GM23338 (cell line): ENCODE data around the gene CYRIA. TPM values are rescaled to one million over a fixed set of nuclear protein-coding genes. Genes with fewer than 3 reads are reported as not detected.

Experiments used
- ATAC-seq: fragments of 200-7000 bp; cut with Tn5 transposase; 3 replicates; pipeline ENCODE4 v1.9.1; 2020
- DNase-seq: peaks from one replicate; pipeline ENCODE4 v3.0.0-alpha.2; 2015; ENCODE audit warnings: low spot score
- H2AFZ ChIP-seq: fragments of 200-600 bp; sonication (generic); 2 replicates; pipeline ENCODE4 v1.8.0; 2016; ENCODE audit warnings: antibody characterized with exemption, mild to moderate bottlenecking, moderate library complexity
- H3F3A ChIP-seq: fragments of 200-600 bp; sonication (generic); replicated peaks from 2 replicates; pipeline ENCODE4 v1.8.0; 2017; ENCODE audit warnings: antibody characterized with exemption, mixed run types, low read depth
- H3K27ac ChIP-seq: fragments of 200-600 bp; sonication (generic); 2 replicates; pipeline ENCODE4 v1.6.1; 2016; ENCODE audit warnings: low read depth
- H3K27me3 ChIP-seq: fragments of 200-600 bp; sonication (generic); 2 replicates; pipeline ENCODE4 v1.8.0; 2016; ENCODE audit warnings: mild to moderate bottlenecking, mixed run types, moderate library complexity; ENCODE audit not compliant: insufficient read depth
- H3K36me3 ChIP-seq: fragments of 200-600 bp; sonication (generic); 2 replicates; pipeline ENCODE4 v1.8.0; 2016; ENCODE audit warnings: mild to moderate bottlenecking; ENCODE audit not compliant: insufficient read depth
- H3K4me1 ChIP-seq: fragments of 200-600 bp; sonication (generic); 2 replicates; pipeline ENCODE4 v1.8.0; 2016; ENCODE audit warnings: mild to moderate bottlenecking, moderate library complexity; ENCODE audit not compliant: insufficient read depth
- H3K4me2 ChIP-seq: fragments of 200-600 bp; sonication (generic); 2 replicates; pipeline ENCODE4 v1.7.1; 2017; ENCODE audit warnings: mixed run types
- H3K4me3 ChIP-seq: fragments of 200-600 bp; sonication (generic); 2 replicates; pipeline ENCODE4 v1.6.1; 2016; ENCODE audit warnings: mixed run types
- H3K79me2 ChIP-seq: fragments of 200-600 bp; sonication (generic); replicated peaks from 2 replicates; pipeline ENCODE4 v1.8.0; 2017; ENCODE audit warnings: mild to moderate bottlenecking; ENCODE audit not compliant: insufficient read depth
- H3K9me2 ChIP-seq: fragments of 200-600 bp; sonication (generic); 2 replicates; pipeline ENCODE4 v1.8.0; 2017; ENCODE audit not compliant: insufficient read depth
- H4K20me1 ChIP-seq: fragments of 200-600 bp; sonication (generic); replicated peaks from 2 replicates; pipeline ENCODE4 v1.8.0; 2017; ENCODE audit warnings: mild to moderate bottlenecking; ENCODE audit not compliant: insufficient read depth
- H3K27ac Mint-ChIP-seq: 2 replicates; pipeline ENCODE4 v1.8.0; 2020; ENCODE audit warnings: inconsistent platforms, mild to moderate bottlenecking, moderate library complexity, mixed read lengths
- H3K27me3 Mint-ChIP-seq: 3 replicates; pipeline ENCODE4 v1.8.0; 2022; ENCODE audit warnings: low read depth, mild to moderate bottlenecking, moderate library complexity, mixed read lengths, inconsistent platforms; ENCODE audit not compliant: insufficient read depth, poor library complexity
- H3K36me3 Mint-ChIP-seq: 3 replicates; pipeline ENCODE4 v1.8.0; 2021; ENCODE audit warnings: low read depth, mild to moderate bottlenecking, inconsistent platforms, moderate library complexity, mixed read lengths
- H3K4me1 Mint-ChIP-seq: 3 replicates; pipeline ENCODE4 v1.8.0; 2020; ENCODE audit warnings: mild to moderate bottlenecking, inconsistent platforms, mixed read lengths
- H3K4me3 Mint-ChIP-seq: 3 replicates; pipeline ENCODE4 v1.8.0; 2021; ENCODE audit warnings: moderate library complexity, mild to moderate bottlenecking, inconsistent platforms, mixed read lengths
- H3K9me3 Mint-ChIP-seq: 3 replicates; pipeline ENCODE4 v1.8.0; 2020; ENCODE audit warnings: moderate library complexity, mild to moderate bottlenecking, inconsistent platforms, mixed read lengths
- CREB1 ChIP-seq: fragments of 250-450 bp; sonication (Bioruptor Pico); IDR thresholded peaks from 2 replicates; pipeline ENCODE4 v1.5.0; 2020; ENCODE audit warnings: low read depth, mild to moderate bottlenecking, moderate library complexity
- EZH2 ChIP-seq: fragments of 200-600 bp; sonication (generic); IDR thresholded peaks from one replicate; pipeline ENCODE4 v1.8.0; 2017; ENCODE audit warnings: antibody characterized with exemption, mild to moderate bottlenecking, low read depth; ENCODE audit not compliant: unreplicated experiment
- JUNB ChIP-seq: IDR thresholded peaks from one replicate; pipeline ENCODE4 v1.6.1; 2016; ENCODE audit warnings: antibody characterized with exemption; ENCODE audit not compliant: unreplicated experiment
- NANOG ChIP-seq: IDR thresholded peaks from 2 replicates; pipeline ENCODE4 v1.6.1; 2016; ENCODE audit warnings: antibody characterized with exemption, borderline replicate concordance
- POLR2AphosphoS5 ChIP-seq: IDR thresholded peaks from 2 replicates; pipeline ENCODE4 v1.6.1; 2016; ENCODE audit warnings: antibody characterized with exemption, low read depth
- STAT1 ChIP-seq: IDR thresholded peaks from one replicate; pipeline ENCODE4 v1.6.1; 2016; ENCODE audit warnings: antibody characterized with exemption; ENCODE audit not compliant: unreplicated experiment
- ZNF114 ChIP-seq: fragments of 250-450 bp; sonication (Bioruptor Pico); IDR thresholded peaks from 2 replicates; pipeline ENCODE4 v1.5.0; 2020; ENCODE audit warnings: mild to moderate bottlenecking, moderate library complexity
- ZNF331 ChIP-seq: fragments of 250-450 bp; sonication (Bioruptor Pico); IDR thresholded peaks from 2 replicates; pipeline ENCODE4 v1.5.0; 2020; ENCODE audit warnings: low read depth, mild to moderate bottlenecking, moderate library complexity
- polyA plus RNA-seq: library from polyadenylated mRNA; unstranded; fragments of >200 nt; fragmentation: Nextera tagmentation; extraction: Ambion mirVana; gene quantifications from 2 replicates; pipeline ENCODE4 v1.2.1, GENCODE V29; 2016
- total RNA-seq: library from RNA; depleted of rRNA; stranded (reverse); fragments of >200 nt; shearing (Covaris generic); gene quantifications from 2 replicates; pipeline ENCODE4 v1.2.3, GENCODE V29; 2014
- TF ChIP-seq, protein P1 (sequence below), 2 experiments: fragments of 200-600 bp in 1 of 2; sonication (generic) in 1 of 2; conservative IDR thresholded peaks; 2 replicates each; pipeline versions ENCODE4 v1.5.1 to v1.6.1; 2016 to 2017; ENCODE audit warnings: antibody characterized with exemption in 2 of 2, low read depth in 2 of 2, mild to moderate bottlenecking in 2 of 2, moderate library complexity in 1 of 2
- TF ChIP-seq, protein P2 (sequence below): fragments of 250-450 bp; sonication (Bioruptor Pico); IDR thresholded peaks from 2 replicates; pipeline ENCODE4 v1.5.0; 2020; ENCODE audit warnings: mild to moderate bottlenecking, moderate library complexity
- TF ChIP-seq, protein P3 (sequence below): IDR thresholded peaks from one replicate; pipeline ENCODE4 v1.6.1; 2018; ENCODE audit warnings: antibody characterized with exemption; ENCODE audit not compliant: unreplicated experiment

Gene CYRIA
- total and polyA plus RNA-seq, 2 experiments from 2014 or later: 3.0 to 5.3 TPM

DNA sequence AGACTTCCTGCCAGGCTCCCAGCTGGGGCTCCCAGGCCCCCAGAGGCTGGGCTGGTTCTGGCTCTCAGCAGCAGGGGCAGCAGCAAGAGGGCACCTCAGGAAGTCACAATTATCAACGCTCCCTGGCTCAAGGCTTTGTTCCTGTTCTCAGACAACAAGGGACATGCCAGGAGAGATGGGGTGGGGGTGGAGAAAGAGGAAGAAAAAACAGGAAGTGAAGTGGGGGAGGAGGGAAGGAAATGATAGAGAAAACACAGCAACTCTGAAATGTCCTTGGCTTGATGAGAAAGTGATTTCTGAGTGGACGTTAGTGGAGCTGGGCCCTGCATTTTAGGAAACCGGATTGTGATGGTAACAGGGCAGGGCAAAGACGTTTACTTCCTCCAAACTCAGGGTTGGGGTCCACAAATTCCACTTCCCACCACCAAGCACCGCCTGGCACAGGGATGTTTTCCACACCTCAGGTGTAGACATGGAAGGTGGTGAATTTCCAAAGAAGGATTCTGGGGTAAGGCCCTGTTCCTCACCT is 40.4 kb downstream of the CYRIA start:
- H3K27me3 ChIP-seq: no peaks in the 10 kb centered on the region
- TF ChIP-seq ZNF331 (CRISPR knock-in tag) (no peak), ZNF114 (CRISPR knock-in tag) (no peak), JUNB (peak; percentile 60)
- 0 out of 2 replicates have a peak overlapping the region, but pooled peaks have one; percentile 13 for H3K4me3 ChIP-seq
- H3K4me1 Mint-ChIP-seq: peaks cover 38% of the 10 kb centered on the region
- no peaks in the 10 kb centered on the region; the same call in 1 of the 2 replicates for H3K9me2 ChIP-seq
- no peaks in the 10 kb centered on the region for H3K36me3 ChIP-seq
- H3K27ac ChIP-seq: no peak overlapping the region
- no peaks in the 10 kb centered on the region for H3K36me3 Mint-ChIP-seq
- no peaks in the 10 kb centered on the region for H3K9me3 Mint-ChIP-seq
- peak; percentile 61 for DNase-seq
- peak overlapping the region; percentile 59 for H3K4me2 ChIP-seq
- no peaks in the 10 kb centered on the region for H3K27me3 Mint-ChIP-seq
- H3K4me1 ChIP-seq: peaks cover 16% of the 10 kb centered on the region
- peak overlapping the region; percentile 84; the same call in 1 of the 2 replicates for H2AFZ ChIP-seq
- no peaks in the 10 kb centered on the region for H3K79me2 ChIP-seq
- no peak overlapping the region for H3K4me3 Mint-ChIP-seq
- no peaks in the 10 kb centered on the region for H3F3A ChIP-seq
- ATAC-seq: peak; percentile 64
- peak overlapping the region; percentile 78 for H3K27ac Mint-ChIP-seq
- no peaks in the 10 kb centered on the region for H4K20me1 ChIP-seq

DNA sequence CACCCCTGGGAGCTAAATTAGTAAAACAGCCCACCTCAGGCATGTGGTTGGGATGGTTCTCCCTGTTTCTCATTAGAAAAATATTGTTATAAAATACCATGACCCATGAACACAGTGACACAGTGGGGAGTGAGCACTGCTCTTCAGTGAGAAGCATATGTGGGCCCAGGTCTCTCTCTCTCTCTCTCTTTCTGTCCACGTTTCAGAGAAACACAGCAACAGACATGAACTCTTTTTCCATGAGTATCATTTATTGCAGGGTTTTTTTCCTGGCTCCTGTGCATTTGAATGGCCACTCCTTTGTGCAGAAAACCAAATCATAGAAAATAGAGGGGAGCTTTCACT is 41.2 kb downstream of the CYRIA start:
- Mint-ChIP-seq H3K4me3 (no peak overlapping the region), H3K27me3 (no peaks in the 10 kb centered on the region), H3K4me1 (peaks cover 34% of the 10 kb centered on the region), H3K27ac (no peak overlapping the region), H3K36me3 (no peaks in the 10 kb centered on the region), H3K9me3 (no peaks in the 10 kb centered on the region)
- Histone ChIP-seq H3F3A (no peaks in the 10 kb centered on the region), H3K27me3 (no peaks in the 10 kb centered on the region), H2AFZ (no peak overlapping the region), H3K4me3 (no peak overlapping the region), H3K79me2 (no peaks in the 10 kb centered on the region), H4K20me1 (no peaks in the 10 kb centered on the region), H3K4me1 (peaks cover 16% of the 10 kb centered on the region), H3K4me2 (no peak overlapping the region), H3K27ac (no peak overlapping the region), H3K9me2 (no peaks in the 10 kb centered on the region; the same call in 1 of the 2 replicates), H3K36me3 (no peaks in the 10 kb centered on the region)
- DNase-seq: no peak
- ATAC-seq: no peak
- TF ChIP-seq NANOG: no peak
- TF ChIP-seq POLR2AphosphoS5: no peak
- TF ChIP-seq CREB1: no peak
- TF ChIP-seq, protein P1, sequence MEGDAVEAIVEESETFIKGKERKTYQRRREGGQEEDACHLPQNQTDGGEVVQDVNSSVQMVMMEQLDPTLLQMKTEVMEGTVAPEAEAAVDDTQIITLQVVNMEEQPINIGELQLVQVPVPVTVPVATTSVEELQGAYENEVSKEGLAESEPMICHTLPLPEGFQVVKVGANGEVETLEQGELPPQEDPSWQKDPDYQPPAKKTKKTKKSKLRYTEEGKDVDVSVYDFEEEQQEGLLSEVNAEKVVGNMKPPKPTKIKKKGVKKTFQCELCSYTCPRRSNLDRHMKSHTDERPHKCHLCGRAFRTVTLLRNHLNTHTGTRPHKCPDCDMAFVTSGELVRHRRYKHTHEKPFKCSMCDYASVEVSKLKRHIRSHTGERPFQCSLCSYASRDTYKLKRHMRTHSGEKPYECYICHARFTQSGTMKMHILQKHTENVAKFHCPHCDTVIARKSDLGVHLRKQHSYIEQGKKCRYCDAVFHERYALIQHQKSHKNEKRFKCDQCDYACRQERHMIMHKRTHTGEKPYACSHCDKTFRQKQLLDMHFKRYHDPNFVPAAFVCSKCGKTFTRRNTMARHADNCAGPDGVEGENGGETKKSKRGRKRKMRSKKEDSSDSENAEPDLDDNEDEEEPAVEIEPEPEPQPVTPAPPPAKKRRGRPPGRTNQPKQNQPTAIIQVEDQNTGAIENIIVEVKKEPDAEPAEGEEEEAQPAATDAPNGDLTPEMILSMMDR (conservative IDR thresholded peaks at IDR 0.05; ENCODE audit: low read depth in 2 of 2): no peak
- TF ChIP-seq, protein P2, sequence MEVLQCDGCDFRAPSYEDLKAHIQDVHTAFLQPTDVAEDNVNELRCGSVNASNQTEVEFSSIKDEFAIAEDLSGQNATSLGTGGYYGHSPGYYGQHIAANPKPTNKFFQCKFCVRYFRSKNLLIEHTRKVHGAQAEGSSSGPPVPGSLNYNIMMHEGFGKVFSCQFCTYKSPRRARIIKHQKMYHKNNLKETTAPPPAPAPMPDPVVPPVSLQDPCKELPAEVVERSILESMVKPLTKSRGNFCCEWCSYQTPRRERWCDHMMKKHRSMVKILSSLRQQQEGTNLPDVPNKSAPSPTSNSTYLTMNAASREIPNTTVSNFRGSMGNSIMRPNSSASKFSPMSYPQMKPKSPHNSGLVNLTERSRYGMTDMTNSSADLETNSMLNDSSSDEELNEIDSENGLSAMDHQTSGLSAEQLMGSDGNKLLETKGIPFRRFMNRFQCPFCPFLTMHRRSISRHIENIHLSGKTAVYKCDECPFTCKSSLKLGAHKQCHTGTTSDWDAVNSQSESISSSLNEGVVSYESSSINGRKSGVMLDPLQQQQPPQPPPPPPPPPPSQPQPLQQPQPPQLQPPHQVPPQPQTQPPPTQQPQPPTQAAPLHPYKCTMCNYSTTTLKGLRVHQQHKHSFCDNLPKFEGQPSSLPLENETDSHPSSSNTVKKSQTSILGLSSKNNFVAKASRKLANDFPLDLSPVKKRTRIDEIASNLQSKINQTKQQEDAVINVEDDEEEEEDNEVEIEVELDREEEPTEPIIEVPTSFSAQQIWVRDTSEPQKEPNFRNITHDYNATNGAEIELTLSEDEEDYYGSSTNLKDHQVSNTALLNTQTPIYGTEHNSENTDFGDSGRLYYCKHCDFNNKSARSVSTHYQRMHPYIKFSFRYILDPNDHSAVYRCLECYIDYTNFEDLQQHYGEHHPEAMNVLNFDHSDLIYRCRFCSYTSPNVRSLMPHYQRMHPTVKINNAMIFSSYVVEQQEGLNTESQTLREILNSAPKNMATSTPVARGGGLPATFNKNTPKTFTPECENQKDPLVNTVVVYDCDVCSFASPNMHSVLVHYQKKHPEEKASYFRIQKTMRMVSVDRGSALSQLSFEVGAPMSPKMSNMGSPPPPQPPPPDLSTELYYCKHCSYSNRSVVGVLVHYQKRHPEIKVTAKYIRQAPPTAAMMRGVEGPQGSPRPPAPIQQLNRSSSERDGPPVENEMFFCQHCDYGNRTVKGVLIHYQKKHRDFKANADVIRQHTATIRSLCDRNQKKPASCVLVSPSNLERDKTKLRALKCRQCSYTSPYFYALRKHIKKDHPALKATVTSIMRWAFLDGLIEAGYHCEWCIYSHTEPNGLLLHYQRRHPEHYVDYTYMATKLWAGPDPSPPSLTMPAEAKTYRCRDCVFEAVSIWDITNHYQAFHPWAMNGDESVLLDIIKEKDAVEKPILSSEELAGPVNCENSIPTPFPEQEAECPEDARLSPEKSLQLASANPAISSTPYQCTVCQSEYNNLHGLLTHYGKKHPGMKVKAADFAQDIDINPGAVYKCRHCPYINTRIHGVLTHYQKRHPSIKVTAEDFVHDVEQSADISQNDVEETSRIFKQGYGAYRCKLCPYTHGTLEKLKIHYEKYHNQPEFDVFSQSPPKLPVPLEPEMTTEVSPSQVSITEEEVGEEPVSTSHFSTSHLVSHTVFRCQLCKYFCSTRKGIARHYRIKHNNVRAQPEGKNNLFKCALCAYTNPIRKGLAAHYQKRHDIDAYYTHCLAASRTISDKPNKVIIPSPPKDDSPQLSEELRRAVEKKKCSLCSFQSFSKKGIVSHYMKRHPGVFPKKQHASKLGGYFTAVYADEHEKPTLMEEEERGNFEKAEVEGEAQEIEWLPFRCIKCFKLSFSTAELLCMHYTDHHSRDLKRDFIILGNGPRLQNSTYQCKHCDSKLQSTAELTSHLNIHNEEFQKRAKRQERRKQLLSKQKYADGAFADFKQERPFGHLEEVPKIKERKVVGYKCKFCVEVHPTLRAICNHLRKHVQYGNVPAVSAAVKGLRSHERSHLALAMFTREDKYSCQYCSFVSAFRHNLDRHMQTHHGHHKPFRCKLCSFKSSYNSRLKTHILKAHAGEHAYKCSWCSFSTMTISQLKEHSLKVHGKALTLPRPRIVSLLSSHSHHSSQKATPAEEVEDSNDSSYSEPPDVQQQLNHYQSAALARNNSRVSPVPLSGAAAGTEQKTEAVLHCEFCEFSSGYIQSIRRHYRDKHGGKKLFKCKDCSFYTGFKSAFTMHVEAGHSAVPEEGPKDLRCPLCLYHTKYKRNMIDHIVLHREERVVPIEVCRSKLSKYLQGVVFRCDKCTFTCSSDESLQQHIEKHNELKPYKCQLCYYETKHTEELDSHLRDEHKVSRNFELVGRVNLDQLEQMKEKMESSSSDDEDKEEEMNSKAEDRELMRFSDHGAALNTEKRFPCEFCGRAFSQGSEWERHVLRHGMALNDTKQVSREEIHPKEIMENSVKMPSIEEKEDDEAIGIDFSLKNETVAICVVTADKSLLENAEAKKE: no peak
- TF ChIP-seq EZH2: no peak
- TF ChIP-seq ZNF114 (CRISPR knock-in tag): no peak
- TF ChIP-seq, protein P3, sequence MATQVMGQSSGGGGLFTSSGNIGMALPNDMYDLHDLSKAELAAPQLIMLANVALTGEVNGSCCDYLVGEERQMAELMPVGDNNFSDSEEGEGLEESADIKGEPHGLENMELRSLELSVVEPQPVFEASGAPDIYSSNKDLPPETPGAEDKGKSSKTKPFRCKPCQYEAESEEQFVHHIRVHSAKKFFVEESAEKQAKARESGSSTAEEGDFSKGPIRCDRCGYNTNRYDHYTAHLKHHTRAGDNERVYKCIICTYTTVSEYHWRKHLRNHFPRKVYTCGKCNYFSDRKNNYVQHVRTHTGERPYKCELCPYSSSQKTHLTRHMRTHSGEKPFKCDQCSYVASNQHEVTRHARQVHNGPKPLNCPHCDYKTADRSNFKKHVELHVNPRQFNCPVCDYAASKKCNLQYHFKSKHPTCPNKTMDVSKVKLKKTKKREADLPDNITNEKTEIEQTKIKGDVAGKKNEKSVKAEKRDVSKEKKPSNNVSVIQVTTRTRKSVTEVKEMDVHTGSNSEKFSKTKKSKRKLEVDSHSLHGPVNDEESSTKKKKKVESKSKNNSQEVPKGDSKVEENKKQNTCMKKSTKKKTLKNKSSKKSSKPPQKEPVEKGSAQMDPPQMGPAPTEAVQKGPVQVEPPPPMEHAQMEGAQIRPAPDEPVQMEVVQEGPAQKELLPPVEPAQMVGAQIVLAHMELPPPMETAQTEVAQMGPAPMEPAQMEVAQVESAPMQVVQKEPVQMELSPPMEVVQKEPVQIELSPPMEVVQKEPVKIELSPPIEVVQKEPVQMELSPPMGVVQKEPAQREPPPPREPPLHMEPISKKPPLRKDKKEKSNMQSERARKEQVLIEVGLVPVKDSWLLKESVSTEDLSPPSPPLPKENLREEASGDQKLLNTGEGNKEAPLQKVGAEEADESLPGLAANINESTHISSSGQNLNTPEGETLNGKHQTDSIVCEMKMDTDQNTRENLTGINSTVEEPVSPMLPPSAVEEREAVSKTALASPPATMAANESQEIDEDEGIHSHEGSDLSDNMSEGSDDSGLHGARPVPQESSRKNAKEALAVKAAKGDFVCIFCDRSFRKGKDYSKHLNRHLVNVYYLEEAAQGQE: no peak
- no peak for TF ChIP-seq STAT1
